ENCODE data around the gene STPG3. TPM values are rescaled to one million over a fixed set of nuclear protein-coding genes. Genes with fewer than 3 reads are reported as not detected.

STPG3 gene
- total RNA-seq, 1 donor = not detected

- H3K4me3 ChIP-seq (ENCODE audit: low read depth, low read length) = peak overlapping the region; percentile 30
- TF ChIP-seq CTCF (IDR thresholded peaks at IDR 0.05; ENCODE audit: insufficient read depth, low read depth, low read length) = no peak
- DNase-seq (ENCODE audit: low read depth) = peak; percentile 74
Measured at GRCh38 chr9:137296670-137297664, 45.9 kb downstream of the STPG3 start.

GRCh38 chr9:137297966-137298365 is 46.9 kb downstream of the STPG3 start:
- H3K4me3 ChIP-seq (ENCODE audit: low read depth, low read length) = no peak overlapping the region
- DNase-seq (ENCODE audit: low read depth) = no peak
- no peak for TF ChIP-seq CTCF (IDR thresholded peaks at IDR 0.05; ENCODE audit: insufficient read depth, low read depth, low read length)

DNA sequence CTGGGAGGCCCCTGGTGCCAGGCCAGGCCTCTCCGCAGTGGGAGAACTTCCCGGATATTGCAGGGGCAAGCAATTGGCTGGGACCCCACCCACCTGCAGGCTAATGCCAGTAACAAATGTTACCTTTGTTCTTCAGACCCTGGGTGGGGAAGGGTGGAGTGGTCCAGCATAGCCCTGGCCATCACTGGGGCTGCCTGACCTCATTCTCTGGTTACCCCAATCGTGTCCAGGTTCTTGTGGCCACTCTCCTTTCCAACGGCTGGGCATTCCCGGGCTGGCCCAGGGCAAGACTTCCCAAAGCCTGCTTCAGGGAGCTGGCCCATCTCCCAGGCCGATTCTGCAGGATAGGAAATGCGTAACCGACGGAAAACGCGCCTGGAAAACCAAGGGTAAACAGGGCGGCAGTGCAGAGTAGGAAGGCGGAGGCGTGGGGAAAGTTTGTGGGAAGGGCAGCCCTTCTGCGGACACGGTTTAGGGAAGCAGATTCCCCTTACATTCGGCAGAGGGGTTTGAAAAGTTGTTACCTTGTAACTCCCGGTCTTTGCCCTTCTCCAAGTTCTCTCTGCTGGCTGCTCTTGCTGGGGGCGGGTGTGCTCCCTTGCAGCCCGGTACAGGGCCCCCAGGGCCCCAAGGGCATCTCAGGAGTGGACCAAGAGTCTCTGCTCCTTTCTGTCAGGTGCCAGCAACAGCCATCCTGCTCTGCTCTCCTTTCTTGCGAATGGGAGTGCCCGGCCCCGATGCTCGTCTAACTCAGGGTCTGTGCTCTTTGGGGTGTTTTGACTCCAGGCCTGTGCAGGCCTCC is 47.5 kb downstream of the STPG3 start:
- DNase-seq (ENCODE audit: low read depth) = no peak
- TF ChIP-seq CTCF (IDR thresholded peaks at IDR 0.05; ENCODE audit: insufficient read depth, low read depth, low read length) = no peak
- H3K4me3 ChIP-seq (ENCODE audit: low read depth, low read length) = no peak overlapping the region

DNA sequence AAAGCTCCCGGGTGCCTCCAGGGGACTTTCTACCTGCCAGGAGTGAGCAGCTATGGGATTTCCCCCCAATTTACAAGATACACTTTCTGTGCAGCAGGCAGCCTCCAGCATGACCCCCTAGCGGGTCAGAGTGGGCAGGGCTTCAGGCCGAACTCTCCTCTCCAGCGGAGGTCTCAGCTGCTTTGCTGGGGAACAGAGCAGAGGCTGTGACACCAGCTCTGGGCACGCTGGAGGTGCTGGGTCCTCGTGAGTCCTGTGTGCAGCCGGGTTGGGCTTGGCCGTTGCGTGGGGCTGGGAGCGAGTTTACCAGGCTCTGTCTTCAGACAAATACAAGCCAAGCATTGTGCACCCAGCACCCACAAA is 48.1 kb downstream of the STPG3 start:
- DNase-seq (ENCODE audit: low read depth) = no peak
- TF ChIP-seq CTCF (IDR thresholded peaks at IDR 0.05; ENCODE audit: insufficient read depth, low read depth, low read length) = no peak
- H3K4me3 ChIP-seq (ENCODE audit: low read depth, low read length) = no peak overlapping the region

DNA sequence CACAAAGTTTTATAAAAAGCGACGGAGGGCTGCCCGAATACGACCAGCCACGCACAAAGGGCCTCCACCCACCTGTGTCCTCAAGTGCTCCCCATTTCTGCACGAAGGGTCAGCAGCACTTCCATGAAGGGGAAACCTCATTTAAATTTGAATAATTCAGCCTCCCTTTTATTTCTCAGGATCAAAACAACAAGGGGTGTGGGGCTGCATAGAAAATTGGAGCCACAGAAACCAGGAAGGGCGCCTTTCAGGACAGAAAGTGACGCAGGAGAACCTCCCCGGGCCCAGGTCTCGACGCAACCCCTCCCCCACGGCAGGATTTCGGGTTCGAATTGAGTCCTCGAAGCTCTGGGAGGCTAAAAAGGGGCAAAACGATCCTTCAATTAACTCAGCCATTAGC is 48.9 kb downstream of the STPG3 start:
- no peak overlapping the region for H3K4me3 ChIP-seq (ENCODE audit: low read depth, low read length)
- no peak for TF ChIP-seq CTCF (IDR thresholded peaks at IDR 0.05; ENCODE audit: insufficient read depth, low read depth, low read length)
- no peak for DNase-seq (ENCODE audit: low read depth)

- TF ChIP-seq CTCF (IDR thresholded peaks at IDR 0.05; ENCODE audit: insufficient read depth, low read depth, low read length) = no peak
- peak overlapping the region; percentile 54 for H3K4me3 ChIP-seq (ENCODE audit: low read depth, low read length)
- DNase-seq (ENCODE audit: low read depth) = peak; percentile 82
Measured at GRCh38 chr9:137300567-137301080, 49.5 kb downstream of the STPG3 start.
